ENCODE results near the gene ZBTB3.
A peak's percentile ranks its signal among the peaks of the same experiment; 100 is the strongest.
"Not testable (repeated sequence)": the region's sequence is repeated elsewhere in the genome, so short reads cannot be mapped to it uniquely, and the experiment has no call there.

Gene ZBTB3

GRCh38 chr11:62755086-62755615, 1.2 kb upstream of the ZBTB3 start:
- no peak for DNase-seq

- no peak for DNase-seq
These were observed 795 bp downstream of the ZBTB3 start for GRCh38 chr11:62752994-62753735.

GRCh38 chr11:62752177-62752785, 1.7 kb downstream of the ZBTB3 start:
- no peak for DNase-seq

- DNase-seq: not testable (repeated sequence)
These were observed 4.0 kb downstream of the ZBTB3 start for GRCh38 chr11:62749931-62750330.

GRCh38 chr11:62747475-62748160, 6.3 kb downstream of the ZBTB3 start:
- no peak for DNase-seq

GRCh38 chr11:62737196-62737595, 16.8 kb downstream of the ZBTB3 start:
- no peak for DNase-seq

GRCh38 chr11:62732830-62733229, 21.1 kb downstream of the ZBTB3 start:
- DNase-seq: no peak

GRCh38 chr11:62730076-62730475, 23.9 kb downstream of the ZBTB3 start:
- DNase-seq: not testable (repeated sequence)

- peak; percentile 88 for DNase-seq
These were observed 25.6 kb downstream of the ZBTB3 start, which contains the start of gene TTC9C for GRCh38 chr11:62728171-62728988. TSS of gene TTC9C (plus strand) at chr11:62728486. CDS start at chr11:62728849, 363 bp downstream.

- DNase-seq: peak; percentile 95
These were observed 26.1 kb downstream of the ZBTB3 start for GRCh38 chr11:62727872-62728170.

- DNase-seq: peak; percentile 99
These were observed 26.6 kb downstream of the ZBTB3 start, which contains the start of gene HNRNPUL2 for GRCh38 chr11:62727165-62727871. TSS of gene HNRNPUL2 (minus strand) at chr11:62727457. CDS start at chr11:62727156, 301 bp downstream.

GRCh38 chr11:62726915-62727164, 27.1 kb downstream of the ZBTB3 start:
- DNase-seq: no peak

GRCh38 chr11:62726156-62726914, 27.6 kb downstream of the ZBTB3 start:
- no peak for DNase-seq

GRCh38 chr11:62725646-62726045, 28.3 kb downstream of the ZBTB3 start:
- DNase-seq: no peak

- DNase-seq: no peak
These were observed 29.8 kb downstream of the ZBTB3 start for GRCh38 chr11:62724171-62724570.

GRCh38 chr11:62721994-62722393, 32.0 kb downstream of the ZBTB3 start:
- no peak for DNase-seq

GRCh38 chr11:62719302-62719978, 34.5 kb downstream of the ZBTB3 start:
- no peak for DNase-seq

- no peak for DNase-seq
These were observed 37.1 kb downstream of the ZBTB3 start for GRCh38 chr11:62716816-62717215.

GRCh38 chr11:62716206-62716605, 37.8 kb downstream of the ZBTB3 start:
- no peak for DNase-seq

- no peak for DNase-seq
These were observed 38.5 kb downstream of the ZBTB3 start for GRCh38 chr11:62715150-62716130.

Measured in activated CD4-positive, alpha-beta T cell treated with anti-CD3 and anti-CD28 coated beads, Interleukin-2, Interleukin-6, amounts not matched to agents 100 ng/mL and 50 ng/mL, durations not matched to agents 16 hours and 8 hours (primary cell).